MCF 10A (cell line): ENCODE data around the gene ZDHHC11. TPM values are rescaled to one million over a fixed set of nuclear protein-coding genes. Genes with fewer than 3 reads are reported as not detected.
"Not testable (repeated sequence)": the region's sequence is repeated elsewhere in the genome, so short reads cannot be mapped to it uniquely, and the experiment has no call there.

Source experiments
- BruUV-seq: library from RNA; stranded (reverse); fragments of 400-500 nt; replicated peaks from 2 replicates; lab custom pipeline; 2021; lab: Mats Ljungman, UMichigan
- CTCF ChIA-PET: fragments of 300-600 bp; sonication (Branson Sonifier 250); formaldehyde crosslinking; extraction: SDS; loops from one replicate; lab custom pipeline; 2021; ENCODE audit warnings: antibody characterized with exemption, inconsistent platforms; lab: Yijun Ruan, JAX
- POLR2A ChIA-PET: fragments of 300-600, 350-650 bp; sonication (Branson Sonifier 250); formaldehyde crosslinking; extraction: SDS; loops from one replicate; lab custom pipeline; 2020; ENCODE audit warnings: antibody characterized with exemption, inconsistent platforms; lab: Yijun Ruan, JAX
- DNase-seq: peaks from one replicate; pipeline ENCODE4 v3.0.0-alpha.2; 2018; ENCODE audit not compliant: unreplicated experiment
- H3K27ac Mint-ChIP-seq: one replicate; pipeline ENCODE4 v1.8.0; 2022; ENCODE audit warnings: mild to moderate bottlenecking, low read depth, mixed read lengths; ENCODE audit not compliant: unreplicated experiment
- H3K27me3 Mint-ChIP-seq: one replicate; pipeline ENCODE4 v1.8.0; 2022; ENCODE audit warnings: mixed read lengths; ENCODE audit not compliant: insufficient read depth, unreplicated experiment
- H3K36me3 Mint-ChIP-seq: one replicate; pipeline ENCODE4 v1.8.0; 2022; ENCODE audit warnings: mild to moderate bottlenecking, moderate library complexity, mixed read lengths; ENCODE audit not compliant: insufficient read depth, unreplicated experiment
- H3K4me1 Mint-ChIP-seq: one replicate; pipeline ENCODE4 v1.8.0; 2022; ENCODE audit warnings: mixed read lengths; ENCODE audit not compliant: insufficient read depth, unreplicated experiment
- H3K4me3 Mint-ChIP-seq: one replicate; pipeline ENCODE4 v1.8.0; 2022; ENCODE audit warnings: mild to moderate bottlenecking, moderate library complexity, mixed read lengths; ENCODE audit not compliant: unreplicated experiment
- H3K9me3 Mint-ChIP-seq: one replicate; pipeline ENCODE4 v1.8.0; 2022; ENCODE audit warnings: mixed read lengths; ENCODE audit not compliant: unreplicated experiment
- intact Hi-C: fragments of 100-400 bp; cut with micrococcal nuclease; formaldehyde crosslinking; loops from 2 replicates; pipeline ENCODE4 v1.14.1; 2022
- total RNA-seq: library from RNA; stranded (reverse); gene quantifications from 2 replicates; pipeline ENCODE4 v1.2.3, GENCODE V29; 2022
- TF ChIP-seq, protein P1 (sequence below): fragments of 200-600 bp; IDR thresholded peaks from one replicate; pipeline ENCODE4 v1.8.0; 2022; ENCODE audit warnings: antibody characterized with exemption, mild to moderate bottlenecking; ENCODE audit not compliant: unreplicated experiment

ZDHHC11 gene
- total RNA-seq, 1 experiment from 2014 or later: 2.0 TPM

DNA sequence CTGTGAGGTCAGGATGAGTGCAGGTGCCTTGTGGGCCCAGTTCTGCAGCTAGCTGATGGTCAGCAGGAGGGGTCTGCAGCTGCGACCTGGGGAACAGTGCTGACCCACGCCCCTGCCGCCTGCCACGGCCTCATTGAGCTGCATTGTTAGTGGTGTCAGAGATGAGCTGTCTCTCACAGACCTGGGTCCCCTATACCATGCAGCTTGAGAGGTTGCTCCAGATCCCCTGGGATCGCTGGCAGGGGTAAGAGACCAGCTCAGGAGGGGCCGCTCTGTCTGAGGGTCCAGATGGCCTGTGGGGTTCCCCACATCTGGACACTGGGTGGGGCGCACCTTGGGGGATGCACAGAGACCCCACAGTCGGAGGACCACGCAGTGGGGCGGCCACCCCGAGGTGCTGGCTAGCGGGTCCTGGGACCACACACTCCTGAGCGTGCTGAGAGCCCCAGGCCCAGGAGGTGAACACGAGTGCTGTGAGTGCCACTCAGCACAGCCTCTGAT is 13.1 kb downstream of the ZDHHC11 start:
- H3K4me3 Mint-ChIP-seq, H3K9me3 Mint-ChIP-seq, H3K4me1 Mint-ChIP-seq, H3K27me3 Mint-ChIP-seq, H3K27ac Mint-ChIP-seq, intact Hi-C loops, BruUV-seq, POLR2A ChIA-PET, DNase-seq, CTCF ChIA-PET, H3K36me3 Mint-ChIP-seq: not testable (repeated sequence)

DNA sequence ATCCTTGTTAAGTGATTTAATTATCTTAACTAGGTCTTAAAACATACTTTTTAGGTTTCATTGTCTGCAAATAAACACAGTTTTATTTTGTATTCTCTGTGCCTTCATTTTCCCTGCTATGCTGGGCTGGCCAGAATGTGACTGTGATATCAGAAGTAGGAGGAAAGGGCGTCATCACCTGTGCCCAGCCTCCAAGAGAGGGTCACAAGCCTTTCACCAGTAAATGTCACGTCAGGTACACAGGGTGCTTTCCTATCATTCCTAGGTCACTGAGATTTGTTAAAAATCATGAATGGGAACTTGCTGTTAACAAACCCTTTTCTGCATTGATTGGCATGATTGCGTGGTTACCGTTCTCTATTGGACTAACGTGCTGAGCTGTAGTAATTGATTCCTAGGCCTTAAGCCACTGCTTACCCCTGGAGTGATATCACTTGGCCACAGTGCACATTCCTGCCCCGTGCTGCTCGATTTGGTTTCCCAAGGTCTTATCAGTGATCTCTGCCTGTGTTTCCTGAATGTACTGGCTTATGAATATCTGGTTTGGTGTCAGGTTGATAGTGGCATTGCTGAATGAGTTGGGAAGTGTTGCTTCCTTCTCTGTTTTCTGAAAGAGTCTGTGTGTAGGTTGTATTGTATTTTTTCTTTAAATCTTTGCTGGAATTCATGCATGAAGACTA is 14.7 kb downstream of the ZDHHC11 start:
- not testable (repeated sequence) for DNase-seq

GRCh38 chr5:834013-834412 is 16.8 kb downstream of the ZDHHC11 start:
- DNase-seq, H3K4me3 Mint-ChIP-seq, POLR2A ChIA-PET, H3K9me3 Mint-ChIP-seq, BruUV-seq, H3K27me3 Mint-ChIP-seq, CTCF ChIA-PET, intact Hi-C loops, H3K36me3 Mint-ChIP-seq, H3K27ac Mint-ChIP-seq, H3K4me1 Mint-ChIP-seq: not testable (repeated sequence)

More for the DNA sequence above, 14.7 kb downstream of the ZDHHC11 start:
- H3K27me3 Mint-ChIP-seq, H3K4me1 Mint-ChIP-seq, H3K27ac Mint-ChIP-seq, intact Hi-C loops, H3K36me3 Mint-ChIP-seq, POLR2A ChIA-PET, BruUV-seq, H3K9me3 Mint-ChIP-seq, H3K4me3 Mint-ChIP-seq, CTCF ChIA-PET: not testable (repeated sequence)

- H3K4me3 Mint-ChIP-seq, POLR2A ChIA-PET, intact Hi-C loops, DNase-seq, H3K4me1 Mint-ChIP-seq, BruUV-seq, CTCF ChIA-PET, H3K27ac Mint-ChIP-seq, H3K9me3 Mint-ChIP-seq, H3K36me3 Mint-ChIP-seq: not testable (repeated sequence)
- H3K27me3 Mint-ChIP-seq: peaks cover 12% of the 10 kb centered on the region
Observed at GRCh38 chr5:828194-828593, 22.6 kb downstream of the ZDHHC11 start.

- peaks cover 12% of the 10 kb centered on the region for H3K27me3 Mint-ChIP-seq
- H3K9me3 Mint-ChIP-seq, H3K4me3 Mint-ChIP-seq, H3K4me1 Mint-ChIP-seq, H3K36me3 Mint-ChIP-seq, BruUV-seq, intact Hi-C loops, DNase-seq, H3K27ac Mint-ChIP-seq, POLR2A ChIA-PET: not testable (repeated sequence)
- CTCF ChIA-PET: interaction anchor here (0.6 kb wide), 1 partner anchor 805 kb away, joined by 4 read pairs; no protein-coding TSS in a partner anchor
Observed at GRCh38 chr5:825544-825943, 25.2 kb downstream of the ZDHHC11 start.

GRCh38 chr5:821504-821903 is 29.3 kb downstream of the ZDHHC11 start:
- no TSS peak for BruUV-seq
- Mint-ChIP-seq H3K9me3 (no peaks in the 10 kb centered on the region), H3K27me3 (peaks cover 21% of the 10 kb centered on the region), H3K27ac (no peak overlapping the region), H3K4me3 (no peak overlapping the region), H3K4me1 (no peaks in the 10 kb centered on the region), H3K36me3 (no peaks in the 10 kb centered on the region)
- POLR2A ChIA-PET: no interaction called here
- TF ChIP-seq, protein P1, sequence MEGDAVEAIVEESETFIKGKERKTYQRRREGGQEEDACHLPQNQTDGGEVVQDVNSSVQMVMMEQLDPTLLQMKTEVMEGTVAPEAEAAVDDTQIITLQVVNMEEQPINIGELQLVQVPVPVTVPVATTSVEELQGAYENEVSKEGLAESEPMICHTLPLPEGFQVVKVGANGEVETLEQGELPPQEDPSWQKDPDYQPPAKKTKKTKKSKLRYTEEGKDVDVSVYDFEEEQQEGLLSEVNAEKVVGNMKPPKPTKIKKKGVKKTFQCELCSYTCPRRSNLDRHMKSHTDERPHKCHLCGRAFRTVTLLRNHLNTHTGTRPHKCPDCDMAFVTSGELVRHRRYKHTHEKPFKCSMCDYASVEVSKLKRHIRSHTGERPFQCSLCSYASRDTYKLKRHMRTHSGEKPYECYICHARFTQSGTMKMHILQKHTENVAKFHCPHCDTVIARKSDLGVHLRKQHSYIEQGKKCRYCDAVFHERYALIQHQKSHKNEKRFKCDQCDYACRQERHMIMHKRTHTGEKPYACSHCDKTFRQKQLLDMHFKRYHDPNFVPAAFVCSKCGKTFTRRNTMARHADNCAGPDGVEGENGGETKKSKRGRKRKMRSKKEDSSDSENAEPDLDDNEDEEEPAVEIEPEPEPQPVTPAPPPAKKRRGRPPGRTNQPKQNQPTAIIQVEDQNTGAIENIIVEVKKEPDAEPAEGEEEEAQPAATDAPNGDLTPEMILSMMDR: no peak
- intact Hi-C loops: no loop called here
- CTCF ChIA-PET: no interaction called here
- DNase-seq: no peak
